ENCODE results near the gene EPB41.

DNA sequence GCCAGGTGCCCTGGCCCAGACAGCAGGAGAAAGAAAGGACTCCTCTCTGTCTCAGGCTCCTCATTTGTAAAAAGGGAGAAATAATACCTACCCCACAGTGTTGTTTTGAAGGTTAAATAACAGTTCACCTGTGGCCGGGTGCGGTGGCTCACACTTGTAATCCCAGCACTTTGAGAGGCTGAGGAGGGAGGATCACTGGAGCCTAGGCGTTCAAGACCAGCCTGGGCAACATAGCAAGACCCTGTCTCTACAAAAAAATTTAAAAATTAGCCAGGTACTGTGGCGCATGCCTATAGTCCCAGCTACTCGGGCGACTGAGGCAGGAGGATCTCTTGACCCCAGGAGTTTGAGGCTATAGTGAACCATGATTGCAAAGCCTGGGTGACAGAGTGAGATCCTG, 211.8 kb downstream of the EPB41 start:
- TF ChIP-seq, protein P1, sequence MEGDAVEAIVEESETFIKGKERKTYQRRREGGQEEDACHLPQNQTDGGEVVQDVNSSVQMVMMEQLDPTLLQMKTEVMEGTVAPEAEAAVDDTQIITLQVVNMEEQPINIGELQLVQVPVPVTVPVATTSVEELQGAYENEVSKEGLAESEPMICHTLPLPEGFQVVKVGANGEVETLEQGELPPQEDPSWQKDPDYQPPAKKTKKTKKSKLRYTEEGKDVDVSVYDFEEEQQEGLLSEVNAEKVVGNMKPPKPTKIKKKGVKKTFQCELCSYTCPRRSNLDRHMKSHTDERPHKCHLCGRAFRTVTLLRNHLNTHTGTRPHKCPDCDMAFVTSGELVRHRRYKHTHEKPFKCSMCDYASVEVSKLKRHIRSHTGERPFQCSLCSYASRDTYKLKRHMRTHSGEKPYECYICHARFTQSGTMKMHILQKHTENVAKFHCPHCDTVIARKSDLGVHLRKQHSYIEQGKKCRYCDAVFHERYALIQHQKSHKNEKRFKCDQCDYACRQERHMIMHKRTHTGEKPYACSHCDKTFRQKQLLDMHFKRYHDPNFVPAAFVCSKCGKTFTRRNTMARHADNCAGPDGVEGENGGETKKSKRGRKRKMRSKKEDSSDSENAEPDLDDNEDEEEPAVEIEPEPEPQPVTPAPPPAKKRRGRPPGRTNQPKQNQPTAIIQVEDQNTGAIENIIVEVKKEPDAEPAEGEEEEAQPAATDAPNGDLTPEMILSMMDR (IDR thresholded peaks at IDR 0.05 in 2 of 3, conservative IDR thresholded peaks at IDR 0.05 in 1 of 3; ENCODE audit: borderline replicate concordance in 1 of 3, insufficient read depth in 1 of 3, low read depth in 2 of 3, low read length in 2 of 3): no peak
- TF ChIP-seq POLR2AphosphoS5 (IDR thresholded peaks at IDR 0.05; ENCODE audit: low read depth, low read length): no peak
- no peak for TF ChIP-seq EZH2 (IDR thresholded peaks at IDR 0.05)
- TF ChIP-seq, protein P2, sequence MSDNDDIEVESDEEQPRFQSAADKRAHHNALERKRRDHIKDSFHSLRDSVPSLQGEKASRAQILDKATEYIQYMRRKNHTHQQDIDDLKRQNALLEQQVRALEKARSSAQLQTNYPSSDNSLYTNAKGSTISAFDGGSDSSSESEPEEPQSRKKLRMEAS (IDR thresholded peaks at IDR 0.05): no peak
- no peak for TF ChIP-seq RAD21 (IDR thresholded peaks at IDR 0.05; ENCODE audit: low read depth)
